Muscle layer of duodenum (tissue), 2 donors: ENCODE data around the gene URB1.
A peak's percentile ranks its signal among the peaks of the same experiment; 100 is the strongest.
"Not testable (repeated sequence)": the region's sequence is repeated elsewhere in the genome, so short reads cannot be mapped to it uniquely, and the experiment has no call there.

Experiments used
- H3K27ac ChIP-seq: one replicate; pipeline ENCODE4 v1.7.0; 2013; ENCODE audit warnings: mild to moderate bottlenecking, low read length
- H3K27me3 ChIP-seq: one replicate; pipeline ENCODE4 v1.7.0; 2013; ENCODE audit warnings: low read depth, mild to moderate bottlenecking, control low read depth, low read length
- H3K36me3 ChIP-seq, 2 donors: one replicate each; pipeline ENCODE4 v1.7.0; 2013; ENCODE audit warnings: low read length in 2 of 2, control low read depth in 1 of 2, mild to moderate bottlenecking in 1 of 2; ENCODE audit not compliant: insufficient read depth in 2 of 2, control insufficient read depth in 1 of 2
- H3K4me1 ChIP-seq, 2 donors: one replicate each; pipeline ENCODE4 v1.7.0; 2013; ENCODE audit warnings: low read length in 2 of 2, mild to moderate bottlenecking in 2 of 2, control low read depth in 1 of 2, moderate library complexity in 1 of 2; ENCODE audit not compliant: insufficient read depth in 2 of 2, control insufficient read depth in 1 of 2
- H3K4me3 ChIP-seq, 2 donors: one replicate each; pipeline ENCODE4 v1.7.0; 2013; ENCODE audit warnings: low read length in 2 of 2, low read depth in 1 of 2, mild to moderate bottlenecking in 1 of 2
- H3K9me3 ChIP-seq, 2 donors: one replicate each; pipeline ENCODE4 v1.7.0; 2013; ENCODE audit warnings: low read length in 2 of 2, control low read depth in 1 of 2, mild to moderate bottlenecking in 1 of 2; ENCODE audit not compliant: control insufficient read depth in 1 of 2
- donor health status: healthy.

URB1 gene

GRCh38 chr21:32392880-32393676 is at the start of gene URB1:
Gene URB1 (minus strand): TSS chr21:32393012. CDS start chr21:32392910, 102 bp downstream.
- H3K27me3 ChIP-seq, result no peaks in the 10 kb centered on the region
- peak within 1 kb of the TSS; percentile 85 for H3K27ac ChIP-seq

GRCh38 chr21:32437729-32438128 is 44.9 kb upstream of the URB1 start:
- no peaks in the 10 kb centered on the region for H3K36me3 ChIP-seq
- H3K4me1 ChIP-seq, result no peaks in the 10 kb centered on the region
- H3K4me3 ChIP-seq, result no peak overlapping the region
- no peaks in the 10 kb centered on the region for H3K27me3 ChIP-seq
- H3K9me3 ChIP-seq, result no peaks in the 10 kb centered on the region
- no peak overlapping the region for H3K27ac ChIP-seq

More at GRCh38 chr21:32392880-32393676, at the start of gene URB1:
- no peaks in the 10 kb centered on the region for H3K9me3 ChIP-seq
- H3K36me3 ChIP-seq, result peaks cover 4 to 6% of the 10 kb centered on the region in 2 donors
- H3K4me3 ChIP-seq, result peak within 1 kb of the TSS; percentile 81 to 100
- peaks cover 0 to 17% of the 10 kb centered on the region in 2 donors for H3K4me1 ChIP-seq

- not testable (repeated sequence) for H3K4me1 ChIP-seq, H3K27ac ChIP-seq, H3K36me3 ChIP-seq, H3K27me3 ChIP-seq, H3K9me3 ChIP-seq, H3K4me3 ChIP-seq
These were observed 40.3 kb upstream of the URB1 start for GRCh38 chr21:32432982-32433660.

GRCh38 chr21:32427958-32428623 is 35.3 kb upstream of the URB1 start:
- Histone ChIP-seq H3K27ac (no peak overlapping the region), H3K4me3 (no peak overlapping the region), H3K27me3 (no peaks in the 10 kb centered on the region), H3K9me3 (no peaks in the 10 kb centered on the region), H3K4me1 (no peaks in the 10 kb centered on the region), H3K36me3 (no peaks in the 10 kb centered on the region)

- Histone ChIP-seq H3K27ac (no peak overlapping the region), H3K36me3 (no peaks in the 10 kb centered on the region), H3K4me3 (no peak overlapping the region), H3K9me3 (no peaks in the 10 kb centered on the region), H3K4me1 (no peaks in the 10 kb centered on the region), H3K27me3 (no peaks in the 10 kb centered on the region)
These were observed 33.8 kb upstream of the URB1 start for GRCh38 chr21:32426592-32427051.

- no peaks in the 10 kb centered on the region for H3K4me1 ChIP-seq
These were observed 33.3 kb upstream of the URB1 start for GRCh38 chr21:32426066-32426465.

GRCh38 chr21:32425628-32426027 is 32.8 kb upstream of the URB1 start:
- H3K4me1 ChIP-seq, result no peaks in the 10 kb centered on the region
- no peak overlapping the region for H3K4me3 ChIP-seq
- H3K9me3 ChIP-seq, result no peaks in the 10 kb centered on the region
- no peak overlapping the region for H3K27ac ChIP-seq
- no peaks in the 10 kb centered on the region for H3K27me3 ChIP-seq
- H3K36me3 ChIP-seq, result peaks cover 0 to 4% of the 10 kb centered on the region in 2 donors

More at GRCh38 chr21:32426066-32426465, 33.3 kb upstream of the URB1 start:
- H3K4me3 ChIP-seq, result no peak overlapping the region
- H3K9me3 ChIP-seq, result no peaks in the 10 kb centered on the region
- peaks cover 0 to 4% of the 10 kb centered on the region in 2 donors for H3K36me3 ChIP-seq
- H3K27me3 ChIP-seq, result no peaks in the 10 kb centered on the region
- H3K27ac ChIP-seq, result no peak overlapping the region

GRCh38 chr21:32424674-32425073 is 31.9 kb upstream of the URB1 start:
- Histone ChIP-seq H3K27ac (no peak overlapping the region), H3K4me1 (no peaks in the 10 kb centered on the region), H3K4me3 (no peak overlapping the region)

GRCh38 chr21:32424191-32424535 is 31.4 kb upstream of the URB1 start:
- Histone ChIP-seq H3K36me3 (peaks cover 0 to 4% of the 10 kb centered on the region in 2 donors), H3K9me3 (no peaks in the 10 kb centered on the region), H3K27ac (no peak overlapping the region)

More at GRCh38 chr21:32424674-32425073, 31.9 kb upstream of the URB1 start:
- Histone ChIP-seq H3K9me3 (no peaks in the 10 kb centered on the region), H3K36me3 (peaks cover 0 to 4% of the 10 kb centered on the region in 2 donors), H3K27me3 (no peaks in the 10 kb centered on the region)

GRCh38 chr21:32423320-32424190 is 30.7 kb upstream of the URB1 start:
- H3K27ac ChIP-seq, result no peak overlapping the region
- no peaks in the 10 kb centered on the region for H3K4me1 ChIP-seq
- no peaks in the 10 kb centered on the region for H3K9me3 ChIP-seq
- no peaks in the 10 kb centered on the region for H3K27me3 ChIP-seq
- peaks cover 0 to 4% of the 10 kb centered on the region in 2 donors for H3K36me3 ChIP-seq
- no peak overlapping the region for H3K4me3 ChIP-seq

More at GRCh38 chr21:32424191-32424535, 31.4 kb upstream of the URB1 start:
- Histone ChIP-seq H3K4me1 (no peaks in the 10 kb centered on the region), H3K4me3 (no peak overlapping the region), H3K27me3 (no peaks in the 10 kb centered on the region)
